HG03196 (cell line): ENCODE data around the gene TMEM126B.
"Not testable (repeated sequence)": the region's sequence is repeated elsewhere in the genome, so short reads cannot be mapped to it uniquely, and the experiment has no call there.

Experiments used
- ATAC-seq: cut with Tn5 transposase; IDR thresholded peaks from one replicate; pipeline ENCODE4 v1.9.1; 2021; ENCODE audit not compliant: unreplicated experiment

Gene TMEM126B

GRCh38 chr11:85647604-85648299, 19.4 kb downstream of the TMEM126B start, which contains the start of gene TMEM126A:
Gene TMEM126A (plus strand): TSS chr11:85647967. CDS start chr11:85650256, 2,289 bp downstream.
- peak; percentile 100 for ATAC-seq

DNA sequence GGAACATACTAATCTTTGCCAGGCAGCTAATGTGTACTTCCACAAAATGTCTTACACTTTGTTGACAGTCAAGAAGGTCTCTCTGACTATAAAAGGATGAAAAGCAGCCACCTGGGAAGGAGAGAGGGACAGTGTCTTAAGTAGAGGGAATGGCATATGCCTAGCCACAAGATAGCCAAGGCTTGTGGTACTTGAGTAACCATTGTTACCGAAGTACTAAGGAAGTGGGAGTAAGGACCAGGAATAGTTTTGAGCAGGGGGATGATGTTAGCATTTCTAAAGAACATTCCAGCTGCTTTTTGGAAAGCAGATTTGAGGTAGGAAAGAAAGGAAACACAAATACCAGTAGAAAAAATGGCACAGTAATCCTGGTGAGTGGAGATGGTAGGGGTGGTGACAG, 22.7 kb downstream of the TMEM126B start:
- ATAC-seq: no peak

- ATAC-seq: no peak
Measured at GRCh38 chr11:85652786-85653447, 24.5 kb downstream of the TMEM126B start.

- not testable (repeated sequence) for ATAC-seq
Measured at GRCh38 chr11:85654343-85654742, 25.9 kb downstream of the TMEM126B start.

DNA sequence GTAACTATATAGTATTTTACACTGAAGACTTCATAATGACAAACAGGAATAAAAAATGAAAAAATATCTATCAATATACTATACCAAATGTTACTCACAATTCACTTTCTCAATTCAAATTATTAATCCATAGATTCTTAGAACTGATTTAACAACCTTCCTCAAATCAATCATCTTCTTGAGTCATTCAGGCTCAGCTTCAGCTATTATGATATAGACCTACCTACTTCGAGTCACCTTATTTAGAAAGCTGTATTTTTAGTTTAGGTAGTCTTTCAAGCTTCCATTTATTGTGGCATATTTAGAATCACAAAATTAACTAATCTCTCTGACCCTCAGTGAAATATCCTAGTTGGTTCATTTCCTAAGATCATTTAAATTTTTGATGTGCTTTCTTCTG, 28.4 kb downstream of the TMEM126B start:
- no peak for ATAC-seq

GRCh38 chr11:85658180-85658579, 29.8 kb downstream of the TMEM126B start:
- no peak for ATAC-seq

- ATAC-seq: no peak
Measured at GRCh38 chr11:85661972-85662664, 33.7 kb downstream of the TMEM126B start.

DNA sequence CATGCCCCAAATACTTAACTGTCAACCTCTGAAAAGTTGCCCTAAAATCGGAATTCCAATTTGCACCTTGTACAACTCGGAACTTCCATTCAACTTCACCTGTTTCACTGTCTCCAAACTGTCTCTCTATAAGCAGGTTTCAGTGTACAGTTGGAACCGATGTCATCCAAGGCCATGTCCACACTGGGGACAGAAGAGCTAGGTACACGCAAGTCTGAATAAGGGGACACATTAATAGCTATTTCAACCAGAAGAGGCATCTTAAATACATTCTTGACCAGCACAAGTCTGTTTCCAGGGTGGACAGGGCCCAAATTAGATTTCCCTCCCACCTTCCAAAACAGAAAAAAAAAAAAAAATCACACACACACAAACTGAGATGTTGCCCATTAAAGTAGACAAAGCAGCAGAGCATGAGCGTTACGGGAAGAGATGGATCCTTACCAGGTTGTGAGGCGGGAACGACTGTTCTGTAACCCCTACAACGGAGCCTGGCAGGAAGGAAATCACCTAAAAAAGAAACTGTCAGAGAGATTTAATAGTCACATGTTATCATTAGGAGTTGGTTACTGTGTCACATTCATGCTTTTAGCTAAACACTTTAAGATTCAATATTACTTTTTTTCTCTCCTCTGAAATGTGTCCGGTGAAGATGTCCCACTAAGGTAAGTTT, 34.8 kb downstream of the TMEM126B start:
- no peak for ATAC-seq

DNA sequence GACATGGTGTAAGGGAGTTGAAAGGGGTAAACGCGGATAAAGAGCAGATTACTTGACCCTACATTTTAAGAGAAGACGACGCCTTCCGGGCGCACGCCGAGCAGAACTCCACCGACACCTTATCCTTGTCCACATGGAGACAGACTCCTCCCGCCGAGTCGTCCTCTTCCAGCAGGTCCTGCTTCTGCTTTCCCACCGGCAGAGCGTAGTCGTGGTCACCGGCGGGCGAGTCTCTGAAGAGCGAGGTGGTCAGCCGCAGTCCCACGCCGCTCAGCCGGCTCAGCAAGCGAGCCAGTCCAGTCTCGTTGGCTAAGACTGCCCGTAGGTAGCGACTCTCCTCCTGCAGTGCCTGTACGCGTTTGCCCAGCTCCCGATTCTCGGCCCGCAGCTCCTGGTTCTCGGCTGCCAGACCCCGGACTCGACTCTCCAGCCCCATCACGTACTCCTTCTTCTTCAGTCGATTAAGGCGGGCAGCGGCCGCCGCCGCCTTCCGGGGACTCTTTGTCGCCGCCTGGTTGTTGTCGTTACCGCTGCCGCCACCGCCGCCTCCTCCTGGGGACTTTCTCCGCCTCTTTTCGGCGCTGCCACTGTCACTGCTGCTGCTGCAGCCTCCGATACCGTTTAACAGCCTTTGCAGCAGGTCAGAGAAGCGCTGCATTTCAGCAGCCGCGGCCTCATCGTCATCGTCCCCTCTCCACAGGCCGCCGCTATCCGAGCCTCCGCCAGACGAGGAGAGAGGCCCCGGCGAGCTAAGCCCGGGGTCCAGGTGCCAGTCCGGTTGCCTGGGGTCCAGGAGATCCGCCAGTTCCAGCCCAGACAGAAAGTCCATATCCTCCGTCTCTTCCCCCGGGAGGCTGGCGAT, 35.6 kb downstream of the TMEM126B start:
- peak; percentile 73 for ATAC-seq

- ATAC-seq: peak; percentile 89
Measured at GRCh38 chr11:85664615-85665481, 36.5 kb downstream of the TMEM126B start, which contains the start of gene CREBZF. Gene CREBZF (minus strand): TSS chr11:85665129. CDS start chr11:85664875, 254 bp downstream.

GRCh38 chr11:85665733-85666132, 37.3 kb downstream of the TMEM126B start:
- ATAC-seq: no peak

DNA sequence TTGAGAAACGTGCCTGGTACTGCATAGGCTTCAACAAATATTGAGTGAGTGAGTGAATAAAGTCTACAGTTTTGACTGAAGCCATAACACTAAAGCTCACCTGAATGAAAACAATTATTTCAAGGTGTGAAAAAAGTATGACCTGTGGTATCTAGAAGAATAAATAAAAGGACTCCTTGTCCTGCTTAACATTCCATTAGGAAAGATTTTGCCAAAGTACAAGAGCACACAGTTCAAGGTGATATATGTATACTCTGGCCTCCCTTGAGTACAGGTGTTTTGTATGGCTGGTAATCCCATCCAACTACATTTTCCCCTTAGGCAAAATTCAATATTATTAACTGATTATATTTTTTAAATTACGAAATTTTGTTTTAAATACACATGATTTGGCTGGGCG, 38.3 kb downstream of the TMEM126B start:
- ATAC-seq: no peak

- no peak for ATAC-seq
Measured at GRCh38 chr11:85668157-85668556, 39.8 kb downstream of the TMEM126B start.

DNA sequence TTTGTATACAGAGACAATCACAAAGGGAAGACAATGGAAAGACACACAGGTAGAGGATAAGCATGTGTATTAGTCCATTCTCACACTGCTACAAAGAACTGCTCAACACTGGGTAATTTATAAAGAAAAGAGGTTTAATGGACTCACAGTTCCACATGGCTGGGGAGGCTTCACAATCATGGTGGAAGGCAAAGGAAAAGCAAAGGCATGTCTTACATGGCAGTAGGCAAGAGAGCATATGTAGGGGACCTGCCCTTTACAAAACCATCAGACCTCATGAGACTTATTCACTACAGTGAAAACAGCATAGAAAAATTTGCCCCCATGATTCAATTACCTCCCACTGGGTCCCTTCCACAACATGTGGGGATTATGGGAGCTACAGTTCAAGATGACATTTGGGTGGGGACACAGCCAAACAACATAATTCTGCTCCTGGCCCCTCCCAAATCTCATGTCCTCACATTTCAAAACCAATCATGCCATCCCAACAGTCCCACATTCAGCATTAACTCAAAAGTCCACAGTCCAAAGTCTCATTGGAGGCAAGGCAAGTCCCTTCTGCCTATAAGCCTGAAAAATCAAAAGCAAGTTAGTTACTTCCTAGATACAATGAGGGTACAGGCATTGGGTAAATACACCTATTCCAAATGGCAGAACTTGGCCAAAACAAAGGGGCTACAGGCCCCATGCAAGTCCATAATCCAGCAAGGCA, 42.7 kb downstream of the TMEM126B start:
- not testable (repeated sequence) for ATAC-seq

DNA sequence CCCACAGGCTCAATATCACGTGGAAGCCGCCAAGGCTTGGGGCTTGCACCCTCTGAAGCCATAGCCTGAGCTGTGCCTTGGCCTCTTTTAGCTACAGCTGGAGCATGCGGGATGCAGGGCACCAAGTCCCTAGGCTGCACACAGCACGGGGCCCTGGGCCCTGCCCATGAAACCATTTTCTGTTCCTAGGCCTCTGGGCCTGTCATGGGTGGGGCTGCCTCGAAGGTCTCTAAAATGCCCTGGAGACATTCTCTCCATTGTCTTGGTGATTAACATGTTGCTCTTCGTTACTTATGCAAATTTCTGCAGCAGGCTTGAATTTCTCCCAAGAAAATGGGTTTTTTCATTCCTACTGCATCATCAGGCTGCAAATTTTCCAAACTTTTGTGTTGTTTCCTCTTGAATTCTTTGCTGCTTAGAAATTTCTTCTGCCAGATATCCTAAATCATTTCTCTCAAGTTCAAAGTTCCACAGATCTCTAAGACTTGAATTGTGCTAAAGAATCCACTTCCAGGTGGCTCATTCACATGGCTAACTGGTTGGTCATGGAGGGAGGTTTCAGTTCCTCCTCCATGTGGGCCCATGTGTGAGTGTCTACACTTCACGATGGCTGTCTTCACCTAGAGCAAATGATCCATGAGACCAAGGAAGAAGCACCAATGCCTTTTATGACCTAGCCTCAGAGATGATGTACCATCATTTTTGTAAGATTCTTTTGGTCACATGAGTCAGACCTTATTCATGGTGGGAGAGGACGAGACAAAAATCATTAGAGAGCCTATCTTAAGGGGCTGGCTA, 43.9 kb downstream of the TMEM126B start:
- ATAC-seq: no peak

GRCh38 chr11:85673393-85673792, 45.0 kb downstream of the TMEM126B start:
- no peak for ATAC-seq

DNA sequence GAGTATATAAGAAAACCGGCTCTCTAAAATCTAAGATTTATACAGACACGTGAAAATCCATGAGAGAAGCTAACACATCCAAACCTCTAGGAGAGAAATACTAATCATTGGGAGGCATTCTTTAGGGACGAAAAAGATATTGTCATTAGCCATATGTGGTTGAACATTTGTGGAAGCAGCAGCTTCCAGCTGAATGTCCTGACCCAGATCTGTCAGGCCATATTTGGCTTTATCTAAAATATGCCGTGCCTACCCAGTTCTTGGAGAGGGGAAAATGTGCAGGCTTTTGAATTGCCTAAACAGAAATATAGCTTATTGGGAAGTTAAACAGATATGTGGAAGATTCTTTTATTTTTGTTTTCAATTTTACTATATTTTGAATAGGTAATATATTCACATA, 51.2 kb downstream of the TMEM126B start:
- ATAC-seq: no peak

DNA sequence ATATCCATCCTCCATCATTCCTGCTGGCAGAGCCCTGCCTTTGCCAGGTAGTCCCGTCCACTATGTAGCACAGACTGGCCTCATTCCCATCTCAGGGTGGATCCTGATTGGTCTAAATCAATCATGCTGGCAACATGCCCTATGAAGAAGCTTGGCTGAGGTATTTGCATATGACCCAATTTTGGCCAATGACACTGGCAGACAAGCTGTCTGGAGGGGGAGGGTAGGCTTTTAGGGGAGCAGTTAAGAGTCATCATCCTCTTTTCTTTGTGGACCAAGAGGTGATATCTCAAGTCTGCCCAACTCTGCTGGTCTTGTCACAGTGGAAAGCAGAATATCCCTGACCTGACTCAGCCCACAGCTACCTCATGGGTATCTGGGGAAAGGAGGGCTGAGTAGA, 52.5 kb downstream of the TMEM126B start:
- ATAC-seq: no peak
